ENCODE measurements around the gene CTLA4.

The CTLA4 gene

DNA sequence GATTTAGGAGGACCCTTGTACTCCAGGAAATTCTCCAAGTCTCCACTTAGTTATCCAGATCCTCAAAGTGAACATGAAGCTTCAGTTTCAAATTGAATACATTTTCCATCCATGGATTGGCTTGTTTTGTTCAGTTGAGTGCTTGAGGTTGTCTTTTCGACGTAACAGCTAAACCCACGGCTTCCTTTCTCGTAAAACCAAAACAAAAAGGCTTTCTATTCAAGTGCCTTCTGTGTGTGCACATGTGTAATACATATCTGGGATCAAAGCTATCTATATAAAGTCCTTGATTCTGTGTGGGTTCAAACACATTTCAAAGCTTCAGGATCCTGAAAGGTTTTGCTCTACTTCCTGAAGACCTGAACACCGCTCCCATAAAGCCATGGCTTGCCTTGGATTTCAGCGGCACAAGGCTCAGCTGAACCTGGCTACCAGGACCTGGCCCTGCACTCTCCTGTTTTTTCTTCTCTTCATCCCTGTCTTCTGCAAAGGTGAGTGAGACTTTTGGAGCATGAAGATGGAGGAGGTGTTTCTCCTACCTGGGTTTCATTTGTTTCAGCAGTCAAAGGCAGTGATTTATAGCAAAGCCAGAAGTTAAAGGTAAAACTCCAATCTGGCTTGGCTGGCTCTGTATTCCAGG is at the start of gene CTLA4:
Gene CTLA4 (plus strand): TSS at position 211 of the 640 bp plus-strand sequence. CDS start 172 bp downstream, at position 383.
- DNase-seq (ENCODE audit: low read depth): no peak

DNA sequence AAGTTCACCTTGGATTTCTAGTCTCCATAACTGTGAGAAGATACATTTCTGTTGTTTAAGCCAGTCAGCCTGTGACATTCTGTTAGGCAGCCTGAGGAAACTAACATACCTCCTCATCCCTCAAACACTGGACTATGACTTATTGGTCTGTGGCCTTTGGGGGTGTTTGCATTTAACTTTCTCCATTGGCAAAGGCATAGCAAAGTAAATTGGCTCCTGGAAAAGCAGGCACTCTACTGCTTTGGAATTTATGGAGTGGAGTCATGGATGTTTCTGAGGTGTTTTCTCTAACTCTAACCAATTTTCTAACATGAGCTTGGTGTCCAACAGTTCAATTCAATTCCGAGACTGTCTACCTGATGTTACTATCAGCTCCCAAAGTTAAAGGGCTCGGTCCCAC is 48.9 kb upstream of the CTLA4 start:
- DNase-seq (ENCODE audit: low read depth): no peak

DNA sequence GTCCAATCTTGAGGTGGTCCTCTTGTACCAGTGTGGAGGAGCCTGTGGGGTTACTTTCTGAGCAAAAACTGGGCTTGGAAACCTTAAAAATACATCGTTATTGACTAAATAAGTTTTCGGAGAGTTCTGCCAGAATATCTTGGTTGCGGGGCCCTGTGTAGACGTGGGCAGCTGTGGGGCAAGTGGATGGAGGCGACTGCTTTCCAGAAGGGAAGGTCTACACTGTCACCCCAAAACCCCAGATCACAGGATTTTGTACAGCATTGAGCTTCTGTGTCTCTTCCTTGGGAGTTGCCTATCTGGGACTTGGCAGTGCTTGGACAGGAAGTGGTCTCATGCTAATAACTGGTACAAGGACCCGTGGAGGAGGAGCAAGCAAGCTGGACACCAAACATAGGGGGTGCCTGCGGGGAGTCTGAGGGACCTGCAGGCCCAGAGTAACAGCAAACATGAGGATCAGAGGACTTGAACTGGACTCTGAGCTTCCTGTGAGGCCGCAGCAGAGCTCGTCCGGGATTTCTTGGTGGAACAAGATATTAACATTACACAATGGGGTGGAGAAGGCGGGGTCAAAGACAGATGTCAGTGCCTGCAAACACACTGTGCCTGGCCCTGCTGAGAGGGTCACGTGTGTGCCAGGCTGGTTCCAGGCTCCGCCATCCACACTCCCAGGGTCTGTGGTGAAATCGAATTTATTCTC is 48.0 kb upstream of the CTLA4 start:
- no peak for DNase-seq (ENCODE audit: low read depth)

DNA sequence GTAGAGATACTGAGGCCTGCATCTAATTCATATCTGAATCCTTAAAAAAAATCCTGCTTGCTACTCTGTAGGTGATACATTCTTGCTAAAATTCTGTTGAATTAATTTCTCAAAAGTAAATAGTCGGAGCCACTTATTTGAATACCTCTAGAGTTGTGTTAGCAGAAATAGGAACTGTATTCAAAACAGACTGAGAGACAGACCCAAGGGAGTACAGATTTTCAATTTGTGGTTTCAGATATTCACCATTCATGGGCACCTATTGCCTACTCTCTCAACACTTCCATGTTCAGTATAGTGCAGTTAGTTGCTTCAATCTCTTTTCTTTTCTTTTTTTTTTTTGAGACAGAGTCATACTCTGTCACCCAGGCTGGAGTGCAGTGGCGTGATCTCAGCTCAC is 46.6 kb upstream of the CTLA4 start:
- DNase-seq (ENCODE audit: low read depth): no peak

DNA sequence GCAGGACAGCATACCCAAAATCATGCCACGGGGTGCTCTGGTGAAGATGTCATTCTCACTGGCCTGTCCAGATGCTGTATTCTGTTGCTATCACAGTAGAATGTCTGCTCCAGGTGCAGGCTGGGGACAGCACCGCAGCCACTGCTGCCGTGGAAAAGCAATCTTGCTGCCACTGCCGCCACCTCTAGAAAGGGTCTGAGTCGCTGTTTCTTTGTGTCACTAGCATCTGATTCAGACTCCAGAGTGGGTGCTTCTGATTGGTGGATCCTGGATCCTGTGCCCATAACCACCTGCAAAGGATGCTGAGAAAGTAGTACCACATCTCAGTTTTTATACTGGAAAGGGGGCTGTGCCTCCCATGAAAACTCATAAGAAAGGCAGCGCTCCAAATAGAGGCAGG is 45.3 kb upstream of the CTLA4 start:
- DNase-seq (ENCODE audit: low read depth): no peak

DNA sequence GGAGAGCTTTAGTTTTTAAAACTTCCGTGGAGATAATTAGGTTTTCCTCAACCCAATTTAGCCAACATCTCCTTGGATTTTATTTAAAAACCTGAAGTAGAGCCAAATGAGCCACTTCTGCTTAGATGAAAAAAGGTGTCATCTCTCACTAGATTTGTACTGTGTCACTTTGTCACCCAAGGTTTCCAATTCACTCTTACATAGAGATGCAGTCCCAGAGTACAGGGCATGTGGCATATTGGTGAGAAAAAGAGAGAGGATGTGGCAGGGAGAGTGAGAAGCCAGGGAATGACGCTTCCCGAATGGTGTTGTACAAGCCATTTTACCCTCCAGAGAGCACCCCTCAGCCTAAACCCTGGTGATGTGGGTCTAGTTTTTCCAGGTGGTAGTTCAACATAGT is 44.4 kb upstream of the CTLA4 start:
- no peak for DNase-seq (ENCODE audit: low read depth)

DNA sequence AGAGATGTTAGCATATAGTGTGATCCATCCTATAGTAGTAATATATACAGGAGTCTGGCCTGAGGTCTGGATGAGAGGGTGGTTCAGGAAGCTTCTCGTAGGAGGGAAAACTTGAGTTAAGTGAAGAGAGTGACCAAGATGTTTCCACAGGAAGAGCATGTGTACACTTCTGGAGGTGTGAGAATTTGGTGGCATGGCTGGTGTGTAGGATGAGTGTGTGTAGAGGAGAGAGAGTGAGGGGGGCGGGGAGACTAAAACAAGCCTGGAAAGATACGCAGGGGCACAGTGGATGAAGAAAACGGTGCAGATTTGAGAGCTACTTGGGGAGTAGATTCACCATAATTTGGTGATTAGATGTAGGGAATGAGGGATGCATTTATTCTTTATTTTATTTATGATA is 43.5 kb upstream of the CTLA4 start:
- no peak for DNase-seq (ENCODE audit: low read depth)

DNA sequence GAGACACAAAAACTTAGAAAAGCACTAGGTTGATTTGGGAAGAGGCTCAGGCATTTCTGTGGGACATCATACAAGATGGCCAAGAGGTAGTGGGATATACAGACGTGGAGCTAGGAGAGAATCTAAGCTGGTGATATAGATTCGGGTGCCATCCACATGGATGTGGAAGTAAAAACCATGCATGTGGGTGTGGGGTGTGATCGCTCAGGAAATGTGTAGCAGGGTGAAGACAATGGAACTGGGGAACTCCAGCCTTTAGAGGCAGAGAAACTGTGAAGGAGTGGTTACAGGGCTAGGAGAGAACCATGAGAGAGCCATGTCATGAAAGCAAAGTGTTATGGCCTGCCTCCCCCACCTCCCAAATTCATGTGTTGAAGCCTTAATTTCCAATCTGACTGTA is 43.0 kb upstream of the CTLA4 start:
- no peak for DNase-seq (ENCODE audit: low read depth)

DNA sequence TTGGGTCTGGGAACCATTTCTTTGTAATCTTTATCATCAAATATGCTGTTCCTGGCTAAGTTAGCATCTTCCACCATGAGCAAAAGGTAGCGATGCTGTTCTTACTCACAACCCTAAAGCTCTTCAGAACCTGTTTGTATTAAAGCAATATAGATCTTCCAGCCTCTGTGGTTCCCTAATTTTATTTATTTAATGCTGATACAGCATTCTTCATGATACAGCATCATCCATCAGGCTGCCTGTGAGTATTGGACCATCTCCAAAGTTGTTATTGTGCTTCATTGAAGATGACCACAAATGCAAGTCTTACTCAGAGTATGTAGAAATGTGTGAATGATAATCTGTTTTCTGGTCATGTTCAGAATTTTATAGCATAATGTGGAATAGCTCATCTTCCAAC is 40.9 kb upstream of the CTLA4 start:
- no peak for DNase-seq (ENCODE audit: low read depth)

DNA sequence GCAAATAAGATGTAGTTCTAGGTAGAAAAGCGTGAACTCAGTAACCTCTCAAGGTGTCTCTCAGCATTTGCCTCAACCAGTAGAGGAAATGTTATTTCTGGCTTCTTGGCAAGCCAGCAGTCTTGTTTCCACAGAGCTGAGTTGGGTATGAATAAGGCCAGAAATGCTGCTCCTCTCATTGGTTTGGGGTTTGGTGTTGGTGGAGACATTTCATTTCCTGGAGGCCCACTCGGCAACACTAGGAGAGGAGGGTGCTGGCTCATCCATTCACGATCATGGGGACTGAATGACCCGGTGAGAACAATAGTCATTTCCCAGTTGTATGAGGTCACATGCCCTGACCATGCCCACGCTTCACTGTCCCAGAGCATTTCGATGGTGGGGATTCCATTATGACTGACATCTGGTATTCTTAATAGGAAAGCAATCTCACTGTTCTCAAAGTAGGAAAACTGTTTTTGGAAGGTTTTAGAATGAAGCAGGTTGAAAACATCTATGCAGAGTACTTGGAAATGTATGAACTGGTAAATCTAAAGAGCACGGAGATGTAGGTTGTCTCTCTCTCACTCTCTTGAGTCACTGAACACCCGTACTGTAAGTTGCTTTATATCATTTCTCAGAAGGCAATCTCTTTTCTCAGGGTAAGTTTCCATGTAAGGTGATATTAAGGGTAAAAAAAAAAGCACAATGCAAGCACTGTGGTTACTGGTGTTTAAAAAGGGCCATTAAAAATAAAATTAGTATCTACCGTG is 37.1 kb upstream of the CTLA4 start:
- peak; percentile 19 for DNase-seq (ENCODE audit: low read depth)

DNA sequence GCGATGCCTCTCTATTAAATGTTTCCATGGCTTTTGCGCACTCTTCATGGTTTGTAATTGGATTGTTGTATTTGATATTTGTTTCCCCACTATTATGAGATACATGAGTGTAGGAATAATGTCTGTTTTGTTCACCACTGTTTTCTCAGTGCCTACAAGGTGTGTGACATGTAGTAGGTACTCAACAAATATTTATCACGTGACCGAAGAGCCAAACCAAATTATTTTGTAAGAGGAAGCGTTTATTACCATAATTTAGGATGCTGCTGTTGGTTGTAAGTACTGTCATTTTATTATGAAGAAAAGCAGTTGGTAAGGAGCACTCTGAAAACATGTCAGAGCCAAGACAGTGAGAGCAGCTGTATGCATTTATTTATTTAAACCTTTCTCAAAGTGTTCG is 32.2 kb upstream of the CTLA4 start:
- no peak for DNase-seq (ENCODE audit: low read depth)

DNA sequence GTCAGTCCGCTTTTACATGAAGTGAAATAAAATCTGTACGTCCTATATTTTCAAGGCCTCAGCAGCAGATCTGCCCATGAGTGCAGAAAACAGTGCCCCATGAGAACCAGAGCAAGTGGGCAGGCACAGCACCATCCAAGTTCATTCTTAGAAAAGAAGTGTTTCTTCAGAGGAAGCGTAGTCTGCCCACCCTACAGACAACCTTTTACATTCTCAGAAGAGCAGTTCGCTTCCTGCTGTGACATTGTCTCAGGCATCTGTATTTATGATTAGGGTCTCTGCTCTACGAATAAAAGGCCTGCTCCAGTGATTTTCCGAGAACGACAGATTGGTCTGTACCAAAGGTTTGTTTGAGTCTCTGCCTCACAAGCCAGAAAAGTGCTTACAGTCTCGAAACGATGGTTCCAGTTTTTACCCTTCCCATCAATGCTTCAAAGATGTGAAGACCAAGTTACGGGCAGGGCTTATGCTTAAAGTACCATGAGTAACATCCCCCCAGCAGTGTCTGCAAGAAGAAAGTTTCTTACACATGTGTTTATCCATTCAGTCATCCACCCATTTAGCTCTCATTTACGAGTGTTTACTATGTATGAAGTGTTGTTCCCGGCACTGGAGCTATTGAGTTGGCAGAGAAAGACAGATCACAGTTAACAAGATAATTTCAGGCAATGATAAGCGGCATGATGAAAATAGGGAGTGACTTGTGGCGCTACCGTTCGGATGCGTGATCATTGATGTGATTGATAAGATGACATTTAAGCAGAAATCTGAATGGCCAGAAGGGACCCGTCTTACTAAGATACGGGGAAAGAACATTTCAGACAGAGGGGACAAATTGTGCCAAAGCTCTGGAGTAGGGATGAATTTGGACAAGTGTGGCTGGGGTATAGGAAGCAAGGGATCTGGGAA is 31.4 kb upstream of the CTLA4 start:
- DNase-seq (ENCODE audit: low read depth): no peak

DNA sequence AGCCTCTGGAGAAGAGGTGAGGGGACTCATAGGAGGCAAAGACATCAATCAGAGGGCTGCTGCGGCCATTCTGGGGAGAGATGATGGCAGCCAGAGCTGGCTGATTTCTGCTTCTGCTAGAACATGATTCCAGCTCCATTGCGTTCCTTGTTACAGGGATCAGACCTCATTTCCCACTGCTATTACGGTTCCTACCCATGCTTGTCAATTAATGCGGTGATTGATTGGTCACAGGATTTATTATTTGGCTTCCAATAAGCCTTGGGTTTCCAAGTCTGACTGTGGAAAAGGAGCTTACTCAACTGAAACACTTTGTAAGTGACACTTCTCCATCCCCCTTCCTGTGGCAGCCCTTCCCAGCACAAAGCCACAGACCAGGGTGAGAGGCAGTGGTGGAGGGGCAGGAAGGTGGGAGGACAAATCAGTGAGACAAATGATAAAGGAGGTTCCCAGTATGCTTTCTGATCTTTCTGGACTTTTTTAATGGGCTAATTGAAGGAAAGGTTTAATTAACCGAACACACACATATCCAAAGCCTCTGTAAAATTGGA is 26.8 kb upstream of the CTLA4 start:
- no peak for DNase-seq (ENCODE audit: low read depth)

DNA sequence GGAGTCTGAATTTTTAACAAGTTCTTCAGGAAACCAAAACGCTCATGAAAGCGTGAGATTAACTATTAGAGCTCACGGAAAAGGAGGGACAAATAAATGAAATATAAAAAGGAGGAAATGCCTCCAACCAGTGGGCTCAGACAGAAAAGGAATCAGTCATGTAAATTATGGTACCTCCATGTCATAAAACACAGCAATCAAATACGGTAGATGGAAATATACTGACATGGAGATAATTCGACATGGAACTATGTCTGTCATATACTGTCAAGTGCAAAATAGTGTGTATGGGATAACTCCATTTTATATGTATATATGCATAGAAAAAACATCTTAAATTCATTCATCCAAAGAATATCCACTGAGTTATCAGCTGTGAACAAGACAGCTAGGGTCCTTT is 25.9 kb upstream of the CTLA4 start:
- no peak for DNase-seq (ENCODE audit: low read depth)

DNA sequence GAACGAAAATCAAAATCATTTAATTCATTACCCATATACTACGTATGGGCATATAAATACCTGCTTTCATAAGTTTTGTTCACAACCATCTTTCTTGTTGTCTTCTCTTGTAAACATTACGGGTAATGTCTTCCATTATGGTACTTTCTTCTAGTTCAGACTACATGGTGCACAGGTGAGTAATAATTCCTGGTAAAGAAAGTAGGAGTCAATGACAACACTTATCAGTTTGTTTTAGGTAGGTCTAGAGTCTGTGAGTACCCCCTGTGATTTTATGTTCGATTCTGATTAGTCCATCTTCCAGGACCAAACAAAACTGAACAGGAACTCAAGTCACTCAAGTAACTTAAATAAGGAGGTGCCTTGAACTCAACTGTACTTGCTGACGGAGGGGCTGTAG is 25.2 kb upstream of the CTLA4 start:
- no peak for DNase-seq (ENCODE audit: low read depth)

DNA sequence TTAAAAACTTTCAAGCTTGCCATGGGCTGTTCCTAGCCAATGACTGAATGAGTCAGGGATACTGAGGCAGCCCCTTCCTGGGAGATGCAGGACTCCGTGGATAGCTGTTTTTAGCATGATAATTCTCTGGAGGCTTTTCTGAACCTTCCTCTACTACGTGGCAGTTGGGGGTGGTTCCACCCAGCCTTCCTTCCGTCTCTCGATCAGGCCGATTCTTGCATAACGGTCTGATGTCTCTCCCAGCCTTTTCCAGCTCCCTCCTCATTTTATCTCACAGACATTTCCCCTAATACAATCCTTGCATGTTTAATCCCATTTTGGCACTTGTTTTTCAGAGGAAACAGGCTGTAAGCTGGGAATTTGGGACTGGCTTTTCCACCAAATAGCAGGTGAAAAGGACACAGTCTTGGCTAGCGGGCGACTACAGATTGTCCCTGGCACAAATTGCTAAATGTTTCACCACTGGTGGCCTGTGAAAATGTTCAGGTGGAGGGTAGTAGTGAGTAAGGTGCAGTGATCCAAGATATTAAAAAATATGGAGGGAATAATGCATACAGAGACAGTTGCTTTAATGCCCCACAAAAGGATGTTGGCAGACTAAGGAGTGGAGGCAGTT is 21.0 kb upstream of the CTLA4 start:
- no peak for DNase-seq (ENCODE audit: low read depth)

DNA sequence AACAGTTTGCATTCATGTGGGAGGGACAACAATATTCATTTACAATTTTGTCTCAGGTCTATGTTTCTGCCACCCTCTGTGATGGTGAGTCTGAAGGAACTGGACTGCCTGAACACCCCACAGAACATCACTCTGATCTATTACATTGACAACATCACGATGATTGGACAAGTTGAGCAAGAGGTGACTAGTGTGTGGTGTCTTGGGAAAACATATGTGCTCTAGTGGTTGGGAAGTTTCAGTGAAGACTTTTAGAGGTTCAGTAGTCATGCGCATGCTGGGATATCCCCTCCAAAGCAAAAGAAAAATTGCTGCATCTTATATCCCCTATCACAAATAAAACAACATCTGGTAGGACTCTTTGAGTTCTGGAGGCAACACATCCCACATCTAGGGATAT is 18.6 kb upstream of the CTLA4 start:
- DNase-seq (ENCODE audit: low read depth): no peak

DNA sequence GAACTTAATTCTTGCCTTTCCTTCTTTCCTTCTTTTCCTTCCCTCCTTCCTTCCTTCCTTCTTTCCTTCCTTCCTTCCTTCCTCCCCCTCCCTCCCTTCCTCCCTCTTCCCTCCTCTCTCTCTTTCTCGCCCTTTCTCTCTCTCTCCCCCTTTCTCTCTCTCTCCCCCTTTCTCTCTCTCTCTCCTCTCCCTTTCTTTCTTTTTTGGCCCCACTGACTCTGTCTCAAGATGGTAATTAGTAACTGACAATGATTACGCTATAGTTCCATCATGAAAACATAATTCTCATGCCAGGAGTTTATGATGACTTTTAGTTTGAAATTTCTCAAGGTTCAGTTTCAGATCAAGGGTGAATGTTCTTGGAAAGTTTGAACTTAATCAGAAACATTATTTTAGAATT is 14.8 kb upstream of the CTLA4 start:
- DNase-seq (ENCODE audit: low read depth): no peak

DNA sequence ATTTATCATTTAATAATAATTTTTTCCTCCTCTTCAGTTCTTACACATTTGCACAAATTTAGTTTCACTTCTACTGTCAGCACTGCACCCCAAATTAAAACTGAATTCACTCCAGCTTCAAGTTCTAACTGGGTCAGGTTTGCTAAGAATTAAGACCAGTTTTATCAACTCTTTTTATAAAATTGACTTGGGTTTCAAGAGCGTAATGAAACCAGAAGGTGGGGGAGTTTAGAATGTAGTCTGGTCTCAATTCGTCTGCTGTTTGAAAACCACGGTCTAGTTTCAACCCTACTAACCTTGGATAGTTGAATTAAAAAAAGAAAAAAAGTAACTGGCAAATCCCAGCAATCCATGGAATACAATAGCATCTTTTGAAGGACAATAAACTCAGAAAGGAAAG is 14.3 kb upstream of the CTLA4 start:
- no peak for DNase-seq (ENCODE audit: low read depth)

DNA sequence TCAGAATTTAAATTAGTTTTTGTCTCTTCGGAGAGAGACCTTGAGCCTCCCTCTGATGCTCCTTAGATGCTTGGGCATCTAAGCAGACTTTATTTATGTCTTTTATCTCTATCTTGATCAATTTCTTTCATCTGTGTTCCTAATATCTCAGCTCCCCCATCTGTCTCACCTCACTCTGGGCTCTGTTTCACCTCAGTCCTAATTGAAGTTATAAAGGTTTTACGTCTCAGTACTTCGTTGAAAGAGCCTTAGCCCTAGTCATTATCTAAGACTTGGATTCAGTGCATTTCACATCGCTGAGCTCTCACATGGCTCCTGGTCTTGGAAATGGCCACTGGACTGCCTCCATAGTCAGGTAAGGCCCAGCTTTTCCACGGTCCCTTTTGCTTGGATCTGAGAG is 13.8 kb upstream of the CTLA4 start:
- DNase-seq (ENCODE audit: low read depth): no peak

DNA sequence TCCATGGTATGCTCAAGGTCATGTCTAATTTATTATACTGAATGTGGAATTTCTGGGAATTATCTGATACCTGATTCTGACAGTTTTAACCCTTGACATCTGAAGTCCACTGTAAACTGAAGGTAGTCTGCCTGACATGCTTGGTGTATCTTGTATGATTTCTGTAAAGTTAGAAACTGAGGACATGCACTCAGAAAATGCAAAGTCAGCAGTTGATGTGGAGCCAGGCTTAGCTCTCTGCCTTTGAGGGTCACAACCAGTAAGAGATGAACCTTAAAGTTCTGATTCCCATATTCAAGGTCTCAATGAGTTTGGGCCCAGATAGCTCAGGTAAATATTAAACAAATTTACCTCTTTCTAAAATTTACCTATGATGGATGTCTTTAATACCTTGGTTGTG is 12.3 kb upstream of the CTLA4 start:
- DNase-seq (ENCODE audit: low read depth): no peak

DNA sequence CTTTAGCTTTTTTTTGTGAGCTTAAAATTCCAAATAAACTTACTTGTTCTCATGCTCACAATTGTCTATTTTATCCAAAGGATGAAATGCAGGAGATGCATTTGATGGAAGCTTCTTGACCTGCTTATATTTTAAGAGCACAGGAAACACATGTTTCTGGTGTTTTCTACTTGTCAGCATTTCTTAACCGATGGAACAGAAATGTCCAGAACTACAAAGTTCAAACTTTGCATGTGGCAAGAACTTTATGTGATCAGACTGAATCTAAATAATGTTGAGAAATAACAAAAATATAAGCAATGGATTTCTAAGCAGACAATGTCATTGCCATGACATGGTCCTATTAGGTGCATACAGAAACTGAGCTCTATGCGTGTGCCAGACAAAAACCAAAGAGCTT is 9.9 kb upstream of the CTLA4 start:
- no peak for DNase-seq (ENCODE audit: low read depth)

Measured in stromal cell of bone marrow (primary cell).